A172 (cell line): ENCODE measurements around the gene COX7A2. TPM values are rescaled to one million over a fixed set of nuclear protein-coding genes. Genes with fewer than 3 reads are reported as not detected.
A peak's percentile ranks its signal among the peaks of the same experiment; 100 is the strongest.

ENCODE experiments used
- DNase-seq: peaks from one replicate; pipeline ENCODE4 v3.0.0-alpha.2; 2015; ENCODE audit warnings: low spot score
- total RNA-seq: library from RNA; depleted of rRNA; stranded (reverse); fragments of >200 nt; shearing (Covaris generic); gene quantifications from 2 replicates; pipeline ENCODE4 v1.2.3, GENCODE V29; 2014; rRNA removed

COX7A2 gene
- 348 and 469 TPM in 2 replicates for total RNA-seq

GRCh38 chr6:75243333-75244062 is at the start of gene COX7A2:
Gene COX7A2 (minus strand): TSS chr6:75243801. CDS start chr6:75243734, 67 bp downstream.
- DNase-seq, result peak; percentile 92

GRCh38 chr6:75292555-75292954 is 49.0 kb upstream of the COX7A2 start:
- no peak for DNase-seq

- no peak for DNase-seq
These were observed 48.1 kb upstream of the COX7A2 start for GRCh38 chr6:75291744-75292143.

GRCh38 chr6:75291331-75291730 is 47.7 kb upstream of the COX7A2 start:
- DNase-seq, result no peak

- no peak for DNase-seq
These were observed 46.7 kb upstream of the COX7A2 start for GRCh38 chr6:75290136-75290945.

- DNase-seq, result no peak
These were observed 44.4 kb upstream of the COX7A2 start for GRCh38 chr6:75288023-75288422.

GRCh38 chr6:75287424-75287823 is 43.8 kb upstream of the COX7A2 start:
- no peak for DNase-seq

- no peak for DNase-seq
These were observed 43.4 kb upstream of the COX7A2 start for GRCh38 chr6:75286955-75287354.

- DNase-seq, result no peak
These were observed 41.7 kb upstream of the COX7A2 start for GRCh38 chr6:75285283-75285639.

GRCh38 chr6:75284632-75285282 is 41.2 kb upstream of the COX7A2 start, which contains the start of gene TMEM30A:
Gene TMEM30A (minus strand): TSS chr6:75284792. CDS start chr6:75284638, 154 bp downstream.
- peak; percentile 99 for DNase-seq

- DNase-seq, result no peak
These were observed 40.5 kb upstream of the COX7A2 start for GRCh38 chr6:75283907-75284631.

- DNase-seq, result no peak
These were observed 39.1 kb upstream of the COX7A2 start for GRCh38 chr6:75282706-75283105.

GRCh38 chr6:75281653-75282052 is 38.1 kb upstream of the COX7A2 start:
- DNase-seq, result no peak

- DNase-seq, result no peak
These were observed 36.7 kb upstream of the COX7A2 start for GRCh38 chr6:75280131-75280855.

GRCh38 chr6:75279418-75279817 is 35.8 kb upstream of the COX7A2 start:
- DNase-seq, result no peak

- no peak for DNase-seq
These were observed 35.0 kb upstream of the COX7A2 start for GRCh38 chr6:75278474-75279077.

GRCh38 chr6:75275067-75275466 is 31.5 kb upstream of the COX7A2 start:
- peak; percentile 73 for DNase-seq

- DNase-seq, result no peak
These were observed 29.4 kb upstream of the COX7A2 start for GRCh38 chr6:75273009-75273408.

- DNase-seq, result no peak
These were observed 28.7 kb upstream of the COX7A2 start for GRCh38 chr6:75272145-75272840.

GRCh38 chr6:75268988-75269354 is 25.4 kb upstream of the COX7A2 start:
- DNase-seq, result no peak
